ENCODE data around the gene CREBRF.
"Not testable (repeated sequence)": the region's sequence is repeated elsewhere in the genome, so short reads cannot be mapped to it uniquely, and the experiment has no call there.

The CREBRF gene

GRCh38 chr5:173089581-173089980 is 33.4 kb downstream of the CREBRF start:
- DNase-seq: no peak

- DNase-seq: no peak
Observed at GRCh38 chr5:173090639-173091038, 34.5 kb downstream of the CREBRF start.

DNA sequence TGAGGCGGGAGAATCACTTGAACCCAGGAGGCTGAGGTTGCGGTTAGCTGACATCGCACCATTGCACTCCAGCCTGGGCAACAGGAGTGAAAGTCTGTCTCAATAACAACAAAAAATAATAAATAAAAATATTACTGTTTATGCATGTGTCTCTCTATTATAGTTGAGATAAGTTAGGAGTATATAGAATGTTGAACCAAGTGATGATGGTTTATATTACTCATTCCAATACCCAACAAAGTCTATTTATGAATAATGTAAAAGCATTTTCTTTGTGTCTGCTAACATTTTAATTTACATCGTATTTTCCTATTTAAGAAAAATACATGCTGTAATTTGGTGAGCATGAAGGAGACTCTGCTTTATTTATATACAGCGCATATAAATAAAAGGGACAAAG is 35.8 kb downstream of the CREBRF start:
- DNase-seq: no peak

- no peak for DNase-seq
Observed at GRCh38 chr5:173093606-173094005, 37.5 kb downstream of the CREBRF start.

GRCh38 chr5:173094012-173094661 is 38.0 kb downstream of the CREBRF start:
- no peak for DNase-seq

DNA sequence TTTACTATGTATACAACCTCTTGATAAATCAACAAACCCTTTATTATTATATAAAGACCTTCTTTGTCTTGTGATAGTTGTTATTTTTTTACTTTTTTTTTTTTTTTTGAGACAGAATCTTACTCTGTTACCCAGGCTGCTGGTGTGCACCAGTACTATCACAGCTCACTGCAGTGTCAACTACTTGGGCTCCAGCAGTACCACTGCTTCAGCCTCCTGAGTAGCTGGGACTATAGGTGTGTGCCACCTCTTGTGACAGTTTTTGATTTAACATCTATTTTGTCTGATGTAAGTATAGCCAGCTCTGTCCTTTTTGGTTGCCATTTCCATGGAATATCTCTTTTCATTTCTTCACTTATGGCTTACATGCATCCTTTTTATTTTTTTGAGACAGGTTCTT is 42.6 kb downstream of the CREBRF start:
- no peak for DNase-seq

- no peak for DNase-seq
Observed at GRCh38 chr5:173099461-173099860, 43.3 kb downstream of the CREBRF start.

- no peak for DNase-seq
Observed at GRCh38 chr5:173101245-173101644, 45.1 kb downstream of the CREBRF start.

GRCh38 chr5:173103411-173103810 is 47.3 kb downstream of the CREBRF start:
- DNase-seq: no peak

DNA sequence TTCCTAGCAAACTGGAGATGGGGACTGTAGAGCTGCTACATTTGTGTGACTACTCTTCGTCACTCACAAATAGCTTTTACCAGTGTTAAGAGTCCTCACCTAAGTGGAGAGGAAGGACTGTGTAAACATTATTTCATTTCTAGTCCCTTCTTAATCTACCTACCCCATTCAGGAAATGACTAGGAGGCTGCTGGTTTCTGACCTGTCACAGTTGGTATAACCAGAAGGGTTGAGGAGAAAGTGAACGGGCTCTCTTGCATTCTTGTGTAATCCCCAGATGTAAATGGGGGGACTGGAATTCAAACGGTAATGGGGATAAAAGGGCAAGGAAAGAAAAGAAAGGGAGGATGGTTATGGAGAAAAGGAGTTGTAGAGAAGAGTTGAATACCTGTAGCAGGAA is 52.8 kb downstream of the CREBRF start:
- no peak for DNase-seq

- DNase-seq: no peak
Observed at GRCh38 chr5:173114536-173114935, 58.4 kb downstream of the CREBRF start.

DNA sequence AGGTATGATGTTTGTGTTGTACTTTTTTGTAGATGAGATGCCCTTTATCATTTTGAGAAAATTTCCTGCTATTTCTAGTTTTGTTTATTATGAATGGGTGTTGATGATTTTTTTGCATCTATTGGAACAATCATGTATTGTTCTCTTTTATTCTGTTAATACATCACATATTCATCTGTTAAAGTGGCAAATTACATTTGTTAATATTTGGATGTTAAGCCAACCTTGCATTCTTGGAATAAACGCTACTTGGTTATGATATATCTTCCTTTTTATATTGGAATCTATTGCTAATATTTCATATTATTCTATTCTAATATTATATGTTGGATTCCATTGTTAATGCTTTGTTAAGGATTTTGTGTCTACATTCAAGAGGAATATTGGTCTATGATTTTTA is 63.6 kb downstream of the CREBRF start:
- DNase-seq: no peak

- DNase-seq: no peak
Observed at GRCh38 chr5:173123416-173123815, 67.3 kb downstream of the CREBRF start.

- not testable (repeated sequence) for DNase-seq
Observed at GRCh38 chr5:173132166-173132565, 76.0 kb downstream of the CREBRF start.

DNA sequence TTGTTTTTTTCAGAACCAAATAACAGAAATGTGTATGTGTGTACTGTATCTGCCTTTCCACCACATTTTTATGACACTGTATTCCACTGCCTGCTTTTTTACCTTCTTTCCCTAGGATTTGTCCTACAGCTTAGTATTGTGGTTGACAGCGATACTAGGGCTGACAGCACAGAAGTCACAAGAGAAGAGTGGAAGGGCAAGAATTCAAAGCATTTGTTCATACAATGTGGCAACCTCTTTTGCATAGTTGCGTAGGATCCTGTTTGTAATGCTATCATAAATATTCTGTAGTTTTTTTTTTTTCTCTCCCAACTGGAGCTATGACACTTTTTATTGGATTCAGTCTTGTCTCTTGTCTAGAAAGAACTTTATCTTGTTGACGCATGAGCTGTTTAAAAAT is 82.6 kb downstream of the CREBRF start:
- DNase-seq: no peak

GRCh38 chr5:173139631-173140030 is 83.5 kb downstream of the CREBRF start:
- DNase-seq: no peak

DNA sequence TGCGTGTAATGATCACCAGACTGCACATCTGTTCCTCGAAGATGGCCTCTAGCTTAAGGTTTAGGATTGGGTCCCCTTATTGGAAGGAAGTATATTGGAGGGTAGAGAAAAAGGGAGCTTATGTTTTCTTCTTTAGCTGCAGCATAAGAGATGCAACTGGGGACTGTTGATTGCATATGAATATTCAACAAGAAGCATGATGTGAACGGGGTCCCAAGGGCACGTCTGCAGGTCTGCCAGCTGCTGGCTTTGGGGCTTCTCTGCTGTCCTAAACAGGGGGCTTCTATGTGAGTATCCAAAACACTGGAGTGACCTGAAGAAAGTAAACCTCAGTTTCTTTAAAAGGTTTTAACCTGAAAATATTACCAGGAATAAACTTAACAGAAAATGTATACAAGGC is 84.6 kb downstream of the CREBRF start:
- no peak for DNase-seq

DNA sequence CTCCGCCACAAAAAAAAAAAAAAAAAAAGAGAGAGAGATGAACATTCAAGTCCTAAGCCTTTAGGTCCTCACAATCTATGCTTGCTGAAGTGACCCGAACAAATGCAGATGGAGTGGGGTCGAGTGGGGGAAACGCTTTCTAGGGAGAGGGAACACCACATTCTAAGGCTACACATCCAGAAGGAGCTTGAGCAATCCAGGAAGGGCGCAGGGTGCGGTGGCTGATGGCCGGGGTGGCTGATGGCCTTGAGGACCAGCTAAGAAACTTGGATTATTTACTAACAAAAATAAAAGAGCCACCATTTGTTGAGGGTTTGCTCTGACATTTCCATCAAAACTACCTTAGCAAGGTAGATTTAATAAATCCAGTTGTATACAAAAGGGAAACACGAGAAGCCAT is 87.4 kb downstream of the CREBRF start:
- DNase-seq: no peak

DNA sequence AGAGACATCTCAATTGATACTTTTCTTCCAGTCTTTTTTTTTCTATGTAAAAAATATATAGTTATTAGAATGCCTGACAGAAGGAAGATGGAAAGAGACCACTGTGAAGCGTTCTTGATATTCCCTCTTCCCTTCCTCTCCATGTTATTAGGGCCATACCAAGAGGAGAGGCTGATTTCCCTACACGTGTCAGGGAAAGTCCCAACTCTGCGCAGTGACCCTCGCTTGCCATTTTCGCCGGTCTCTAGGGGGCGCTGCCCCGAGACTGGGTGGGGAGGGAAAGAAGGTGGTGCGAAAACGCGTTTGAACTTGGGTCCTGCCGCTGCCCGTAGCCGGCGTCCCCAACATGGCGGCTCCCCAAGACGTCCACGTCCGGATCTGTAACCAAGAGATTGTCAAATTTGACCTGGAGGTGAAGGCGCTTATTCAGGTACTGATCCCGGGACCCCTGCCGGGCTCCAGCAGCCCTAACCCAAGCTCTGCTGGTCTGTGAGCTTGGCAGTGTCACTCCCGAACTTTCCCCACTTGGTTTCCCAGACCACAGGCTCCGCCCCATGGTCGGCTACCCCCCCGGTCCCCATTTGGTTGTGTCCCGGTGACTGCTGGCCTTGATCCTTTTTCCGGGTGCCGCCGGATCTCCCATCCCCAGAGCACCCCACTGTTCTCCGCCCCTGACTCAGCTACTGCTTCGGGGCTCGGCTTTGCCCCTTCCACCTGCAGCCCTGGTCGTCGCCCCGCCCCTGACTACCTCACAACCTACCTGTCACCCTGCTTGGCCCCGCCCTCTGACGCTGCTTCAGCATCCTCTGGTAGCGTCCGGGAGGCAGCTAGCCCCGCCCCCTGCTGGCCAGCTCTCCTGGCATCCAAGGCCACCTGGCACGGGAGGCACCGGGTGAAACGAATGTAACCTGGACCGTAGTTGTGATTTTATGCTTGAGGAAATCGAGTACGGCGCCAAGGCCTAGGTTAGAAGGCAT is 88.3 kb downstream of the CREBRF start, which contains the start of gene BNIP1:
BNIP1 (plus strand) TSS at position 332 of the 977 bp plus-strand sequence; CDS start at position 347, 15 bp downstream.
- peak; percentile 97 for DNase-seq

DNA sequence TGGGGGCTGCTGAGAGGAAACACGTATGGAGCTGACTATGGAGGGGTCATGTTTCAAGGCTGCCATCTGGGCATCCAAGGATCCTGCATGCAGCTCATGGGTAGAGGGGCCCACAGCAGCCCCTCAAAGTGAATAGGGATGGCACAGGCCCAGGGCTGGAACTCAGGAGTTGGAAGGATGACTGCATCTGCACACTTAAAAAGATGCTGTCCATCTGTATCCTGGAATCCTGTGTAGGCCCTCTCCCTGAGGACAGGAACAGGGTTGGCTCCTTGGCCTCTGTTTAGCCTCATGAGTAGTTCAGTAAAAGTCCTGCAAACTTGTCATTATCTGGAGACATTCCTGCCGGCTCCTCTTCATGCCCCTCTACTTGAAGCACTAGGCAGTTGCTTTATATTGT is 92.2 kb downstream of the CREBRF start:
- DNase-seq: no peak

DNA sequence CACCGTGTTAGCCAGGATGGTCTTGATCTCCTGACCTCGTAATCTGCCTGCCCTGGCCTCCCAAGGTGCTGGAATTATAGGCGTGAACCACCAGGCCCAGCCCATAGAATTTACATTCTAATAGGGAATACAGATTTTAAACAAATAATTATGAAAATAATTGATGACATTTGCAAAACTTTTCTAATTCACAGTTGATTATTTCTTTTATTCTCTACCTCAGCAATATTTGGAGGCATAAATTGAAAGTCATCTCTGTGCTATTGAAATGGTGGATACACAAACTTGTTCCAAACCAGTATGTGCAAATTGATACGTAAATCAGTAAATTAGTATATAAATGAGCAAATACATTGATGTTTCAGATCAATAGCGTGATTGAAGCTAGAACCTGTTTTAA is 96.4 kb downstream of the CREBRF start:
- no peak for DNase-seq

DNA sequence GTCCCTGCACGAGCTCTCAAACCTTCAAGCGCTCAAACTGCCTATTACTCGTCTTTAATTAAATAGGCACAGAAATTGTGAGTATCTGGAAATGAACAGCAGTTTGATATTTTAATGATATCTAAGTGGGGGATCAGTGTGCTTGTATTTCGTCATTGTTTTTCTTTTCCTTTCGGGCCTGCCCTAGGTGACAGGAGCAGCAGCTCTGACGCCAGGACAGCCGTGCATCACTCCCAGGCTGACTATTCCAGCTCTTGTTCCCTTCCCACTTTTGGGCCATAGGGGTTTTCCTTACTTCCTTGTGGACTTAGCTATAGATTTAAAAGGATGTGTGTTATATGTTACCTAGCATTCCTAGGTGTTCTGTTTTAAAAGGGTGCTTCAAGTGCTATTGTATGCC is 97.7 kb downstream of the CREBRF start:
- no peak for DNase-seq

DNA sequence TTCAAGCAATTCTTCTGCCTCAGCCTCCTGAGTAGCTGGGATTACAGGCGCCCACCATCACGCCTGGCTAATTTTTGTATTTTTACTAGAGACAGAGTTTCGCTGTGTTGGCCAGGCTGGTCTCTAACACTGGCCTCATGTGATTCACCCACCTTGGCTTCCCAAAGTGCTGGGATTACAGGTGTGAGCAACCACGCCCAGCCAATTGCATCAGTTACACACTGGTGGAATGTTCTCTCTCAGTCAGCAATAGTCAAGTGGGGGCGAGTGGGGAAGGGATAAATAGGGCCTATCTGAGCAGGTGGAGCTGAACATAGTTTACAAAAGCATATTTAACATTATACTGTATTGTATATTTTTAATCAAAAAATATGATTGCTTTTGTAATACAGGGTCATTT is 98.5 kb downstream of the CREBRF start:
- DNase-seq: not testable (repeated sequence)

DNA sequence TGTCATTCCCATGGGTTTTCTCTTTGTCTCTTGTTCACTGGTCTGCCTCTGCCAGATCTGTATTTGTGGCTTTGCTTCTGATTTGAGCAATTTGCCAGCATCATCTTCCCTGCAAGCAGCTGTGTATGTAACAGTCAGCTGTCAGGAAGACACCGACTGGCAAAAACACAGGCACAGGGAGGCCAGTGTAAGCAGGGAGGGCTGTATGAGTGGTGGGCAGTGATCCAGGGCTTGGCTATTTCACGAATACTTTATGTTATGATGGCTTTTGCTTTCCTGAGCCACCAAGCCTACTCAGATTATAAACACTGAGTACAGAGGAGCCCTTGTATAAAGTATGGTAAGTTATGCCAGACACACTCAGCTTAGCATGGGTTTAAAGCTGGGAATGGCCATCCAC is 99.8 kb downstream of the CREBRF start:
- DNase-seq: no peak
